H9 (cell line): ENCODE measurements around the gene ARFGAP1. TPM values are rescaled to one million over a fixed set of nuclear protein-coding genes. Genes with fewer than 3 reads are reported as not detected.

Experiments used
- DNase-seq: peaks from one replicate; pipeline ENCODE4 v3.0.0-alpha.2; 2017
- H2AFZ ChIP-seq: one replicate; pipeline ENCODE4 v1.6.1; 2013; ENCODE audit warnings: mild to moderate bottlenecking, low read length, control low read depth, moderate library complexity
- H2AK5ac ChIP-seq: 2 replicates; pipeline ENCODE4 v1.6.1; 2013; ENCODE audit warnings: low read length, control low read depth, mixed read lengths; ENCODE audit not compliant: insufficient read length
- H2BK120ac ChIP-seq: one replicate; pipeline ENCODE4 v1.6.1; 2013; ENCODE audit warnings: low read depth, mild to moderate bottlenecking, low read length, control low read depth, inconsistent platforms; ENCODE audit not compliant: poor library complexity, severe bottlenecking
- H2BK12ac ChIP-seq: 2 replicates; pipeline ENCODE4 v1.6.1; 2013; ENCODE audit warnings: low read length, control low read depth, mixed read lengths, low read depth; ENCODE audit not compliant: insufficient read length
- H2BK15ac ChIP-seq: 2 replicates; pipeline ENCODE4 v1.6.1; 2013; ENCODE audit warnings: low read depth, low read length, control low read depth
- H2BK20ac ChIP-seq: one replicate; pipeline ENCODE4 v1.6.1; 2013; ENCODE audit warnings: low read depth, mild to moderate bottlenecking, low read length, control low read depth, inconsistent platforms; ENCODE audit not compliant: poor library complexity, severe bottlenecking
- H2BK5ac ChIP-seq: 2 replicates; pipeline ENCODE4 v1.6.1; 2013; ENCODE audit warnings: low read length, control low read depth, mixed read lengths; ENCODE audit not compliant: insufficient read length
- H3K14ac ChIP-seq: 2 replicates; pipeline ENCODE4 v1.6.1; 2013; ENCODE audit warnings: low read length, control low read depth; ENCODE audit not compliant: insufficient read depth
- H3K18ac ChIP-seq: 2 replicates; pipeline ENCODE4 v1.6.1; 2013; ENCODE audit warnings: low read depth, mild to moderate bottlenecking, mixed read lengths, low read length, control low read depth; ENCODE audit not compliant: insufficient read length
- H3K23ac ChIP-seq: 2 replicates; pipeline ENCODE4 v1.6.1; 2013; ENCODE audit warnings: low read length, control low read depth, mixed read lengths, low read depth; ENCODE audit not compliant: insufficient read length
- H3K23me2 ChIP-seq: 2 replicates; pipeline ENCODE4 v1.6.1; 2013; ENCODE audit warnings: low read depth, mild to moderate bottlenecking, mixed read lengths, low read length, control low read depth; ENCODE audit not compliant: insufficient read length, poor library complexity, severe bottlenecking
- H3K27ac ChIP-seq: 2 replicates; pipeline ENCODE4 v1.5.1; 2013; ENCODE audit warnings: low read length, control low read depth, mixed read lengths, low read depth; ENCODE audit not compliant: insufficient read length
- H3K27me3 ChIP-seq: 2 replicates; pipeline ENCODE4 v1.6.1; 2013; ENCODE audit warnings: low read length, control low read depth, inconsistent platforms; ENCODE audit not compliant: insufficient read depth
- H3K4ac ChIP-seq: 2 replicates; pipeline ENCODE4 v1.6.1; 2013; ENCODE audit warnings: low read depth, mild to moderate bottlenecking, control low read depth, inconsistent platforms, low read length, moderate library complexity
- H3K4me1 ChIP-seq: 2 replicates; pipeline ENCODE4 v1.6.1; 2013; ENCODE audit warnings: low read length, control low read depth, inconsistent platforms; ENCODE audit not compliant: insufficient read depth
- H3K4me2 ChIP-seq: 2 replicates; pipeline ENCODE4 v1.6.1; 2013; ENCODE audit warnings: low read length, control low read depth, mixed read lengths; ENCODE audit not compliant: insufficient read length, insufficient read depth
- H3K56ac ChIP-seq: 2 replicates; pipeline ENCODE4 v1.6.1; 2013; ENCODE audit warnings: low read depth, mild to moderate bottlenecking, mixed read lengths, low read length, control low read depth; ENCODE audit not compliant: insufficient read length
- H3K79me1 ChIP-seq: 2 replicates; pipeline ENCODE4 v1.6.1; 2013; ENCODE audit warnings: low read depth, mild to moderate bottlenecking, moderate library complexity, low read length, control low read depth, inconsistent platforms; ENCODE audit not compliant: insufficient read depth, poor library complexity, severe bottlenecking
- H3K79me2 ChIP-seq: 2 replicates; pipeline ENCODE4 v1.6.1; 2013; ENCODE audit warnings: low read length, control low read depth, inconsistent platforms; ENCODE audit not compliant: insufficient read depth
- H3K9ac ChIP-seq: 2 replicates; pipeline ENCODE4 v1.6.1; 2013; ENCODE audit warnings: low read length, control low read depth, mixed read lengths; ENCODE audit not compliant: insufficient read length; ENCODE audit errors: extremely low read depth
- H3K9me3 ChIP-seq: one replicate; pipeline ENCODE4 v1.6.1; 2013; ENCODE audit warnings: low read depth, low read length, inconsistent platforms; ENCODE audit not compliant: control insufficient read depth
- H3T11ph ChIP-seq: one replicate; pipeline ENCODE4 v1.6.1; 2013; ENCODE audit warnings: mild to moderate bottlenecking, low read length, control low read depth, inconsistent platforms
- H4K20me1 ChIP-seq: one replicate; pipeline ENCODE4 v1.6.1; 2013; ENCODE audit not compliant: control insufficient read depth, insufficient read length, insufficient read depth
- H4K5ac ChIP-seq: 2 replicates; pipeline ENCODE4 v1.6.1; 2013; ENCODE audit warnings: low read depth, mild to moderate bottlenecking, mixed read lengths, low read length, control low read depth; ENCODE audit not compliant: insufficient read length
- H4K8ac ChIP-seq: replicated peaks from 2 replicates; pipeline ENCODE4 v1.6.1; 2013; ENCODE audit warnings: low read length, control low read depth, mixed read lengths, low read depth; ENCODE audit not compliant: insufficient read length
- H4K91ac ChIP-seq: 2 replicates; pipeline ENCODE4 v1.6.1; 2013; ENCODE audit warnings: low read depth, mild to moderate bottlenecking, moderate library complexity, mixed read lengths, low read length, control low read depth; ENCODE audit not compliant: insufficient read length
- H3K27ac Mint-ChIP-seq, 3 experiments: 2 replicates in 2 of 3; 3 replicates in 1 of 3; pipeline ENCODE4 v1.8.0; 2020 to 2021; ENCODE audit warnings: mixed read lengths in 3 of 3, mild to moderate bottlenecking in 1 of 3, moderate library complexity in 1 of 3
- H3K27me3 Mint-ChIP-seq: 2 replicates; pipeline ENCODE4 v1.8.0; 2021; ENCODE audit warnings: low read depth, mild to moderate bottlenecking, moderate library complexity, mixed read lengths
- H3K36me3 Mint-ChIP-seq, 3 experiments: 2 replicates in 2 of 3; 3 replicates in 1 of 3; pipeline ENCODE4 v1.8.0; 2020 to 2021; ENCODE audit warnings: low read depth in 3 of 3, mixed read lengths in 3 of 3; ENCODE audit not compliant: insufficient read depth in 1 of 3
- H3K4me1 Mint-ChIP-seq, 2 experiments: 2 replicates each; pipeline ENCODE4 v1.8.0; 2020; ENCODE audit warnings: mixed read lengths in 2 of 2
- H3K4me3 Mint-ChIP-seq, 2 experiments: 2 replicates in 1 of 2; 3 replicates in 1 of 2; pipeline ENCODE4 v1.8.0; 2020 to 2021; ENCODE audit warnings: mild to moderate bottlenecking in 2 of 2, mixed read lengths in 2 of 2, moderate library complexity in 1 of 2
- H3K9me3 Mint-ChIP-seq, 2 experiments: 2 replicates in 1 of 2; 3 replicates in 1 of 2; pipeline ENCODE4 v1.8.0; 2020; ENCODE audit warnings: mild to moderate bottlenecking in 2 of 2, mixed read lengths in 2 of 2, moderate library complexity in 1 of 2
- WGBS: extraction: QIAGEN DNeasy Blood & Tissue Kit; methylation state at CpG from one replicate; pipeline ENCODE4 v1.1.7; 2013; ENCODE audit warnings: missing lambda C conversion rate, low lambda C conversion rate, mixed read lengths; ENCODE audit not compliant: insufficient read length; ENCODE audit errors: extremely low coverage; 5-methylcytosine and 5-hydroxymethylcytosine counted together
- total RNA-seq: library from RNA; stranded (reverse); gene quantifications from 2 replicates; pipeline ENCODE4 v1.2.1, GENCODE V29; 2021
- TF ChIP-seq, protein P1 (sequence below): fragments of 200-600 bp; sonication (generic); conservative IDR thresholded peaks from 3 replicates; pipeline ENCODE4 v1.8.0; 2021; ENCODE audit warnings: antibody characterized with exemption, mild to moderate bottlenecking

Gene ARFGAP1
- total RNA-seq, 1 experiment from 2014 or later = 114 TPM

DNA sequence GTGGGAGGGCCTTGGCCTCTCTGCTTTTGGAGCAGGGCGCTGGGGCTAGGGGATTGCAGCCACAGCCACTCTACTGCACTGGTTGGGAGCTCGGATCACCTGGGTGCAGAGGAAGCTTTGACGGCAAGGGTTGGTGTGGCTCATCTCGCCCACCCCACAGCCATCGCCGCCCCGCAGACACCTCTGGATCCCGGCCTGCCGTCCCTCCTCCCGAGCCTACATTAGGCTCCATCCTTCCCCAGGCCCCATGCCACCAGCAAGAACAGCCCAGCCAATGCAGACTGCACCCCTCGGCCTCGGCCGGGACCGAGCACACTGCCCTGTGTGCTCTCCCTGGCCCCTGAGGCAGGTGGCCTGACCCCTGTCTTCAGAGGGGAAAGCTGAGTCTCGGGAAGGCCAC, 12.1 kb upstream of the ARFGAP1 start:
- no peaks in the 10 kb centered on the region; a peak in 1 of 5 replicates for H3K9me3 Mint-ChIP-seq
- Histone ChIP-seq H2BK20ac (no peak overlapping the region), H4K8ac (no peak overlapping the region), H3K9me3 (no peaks in the 10 kb centered on the region), H2BK120ac (no peak overlapping the region), H2BK15ac (no peak overlapping the region), H2BK5ac (no peak overlapping the region), H3K4ac (no peak overlapping the region), H4K5ac (no peak overlapping the region), H2AK5ac (no peak overlapping the region), H3K23me2 (no peaks in the 10 kb centered on the region), H3K9ac (no peak overlapping the region), H3K18ac (no peak overlapping the region), H3K27ac (no peak overlapping the region), H2AFZ (no peak overlapping the region), H3T11ph (no peak overlapping the region), H3K14ac (no peak overlapping the region; the same call in 1 of the 2 replicates), H3K4me1 (no peaks in the 10 kb centered on the region; the same call in 1 of the 2 replicates), H3K23ac (no peak overlapping the region), H3K79me1 (no peaks in the 10 kb centered on the region), H4K91ac (no peak overlapping the region), H4K20me1 (no peaks in the 10 kb centered on the region), H3K27me3 (no peaks in the 10 kb centered on the region; the same call in 1 of the 2 replicates), H2BK12ac (no peak overlapping the region), H3K4me2 (no peak overlapping the region), H3K56ac (no peak overlapping the region), H3K79me2 (no peaks in the 10 kb centered on the region)
- TF ChIP-seq, protein P1, sequence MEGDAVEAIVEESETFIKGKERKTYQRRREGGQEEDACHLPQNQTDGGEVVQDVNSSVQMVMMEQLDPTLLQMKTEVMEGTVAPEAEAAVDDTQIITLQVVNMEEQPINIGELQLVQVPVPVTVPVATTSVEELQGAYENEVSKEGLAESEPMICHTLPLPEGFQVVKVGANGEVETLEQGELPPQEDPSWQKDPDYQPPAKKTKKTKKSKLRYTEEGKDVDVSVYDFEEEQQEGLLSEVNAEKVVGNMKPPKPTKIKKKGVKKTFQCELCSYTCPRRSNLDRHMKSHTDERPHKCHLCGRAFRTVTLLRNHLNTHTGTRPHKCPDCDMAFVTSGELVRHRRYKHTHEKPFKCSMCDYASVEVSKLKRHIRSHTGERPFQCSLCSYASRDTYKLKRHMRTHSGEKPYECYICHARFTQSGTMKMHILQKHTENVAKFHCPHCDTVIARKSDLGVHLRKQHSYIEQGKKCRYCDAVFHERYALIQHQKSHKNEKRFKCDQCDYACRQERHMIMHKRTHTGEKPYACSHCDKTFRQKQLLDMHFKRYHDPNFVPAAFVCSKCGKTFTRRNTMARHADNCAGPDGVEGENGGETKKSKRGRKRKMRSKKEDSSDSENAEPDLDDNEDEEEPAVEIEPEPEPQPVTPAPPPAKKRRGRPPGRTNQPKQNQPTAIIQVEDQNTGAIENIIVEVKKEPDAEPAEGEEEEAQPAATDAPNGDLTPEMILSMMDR = no peak
- DNase-seq = no peak
- peaks cover 13 to 27% of the 10 kb centered on the region in 2 experiments for H3K4me1 Mint-ChIP-seq
- peaks cover 29% of the 10 kb centered on the region for H3K27me3 Mint-ChIP-seq
- no peak overlapping the region for H3K27ac Mint-ChIP-seq
- no peaks in the 10 kb centered on the region for H3K36me3 Mint-ChIP-seq
- WGBS = no CpG with 5 or more reads among the region's 15 CpGs
- H3K4me3 Mint-ChIP-seq = no peak overlapping the region
